H1 (cell line): ENCODE measurements around the gene SLC8A1.

Experiments
- BACH1 ChIP-seq: IDR thresholded peaks from 2 replicates; pipeline ENCODE4 v1.6.1; 2012; ENCODE audit warnings: low read length, improper control_type of control experiment
- CHD7 ChIP-seq: fragments of 300-600 bp; sonication (generic); IDR thresholded peaks from 2 replicates; pipeline ENCODE4 v1.7.1; 2012; ENCODE audit warnings: low read length, moderate library complexity, mild to moderate bottlenecking, inconsistent platforms; ENCODE audit not compliant: insufficient replicate concordance
- CTCF ChIP-seq, 3 experiments: IDR thresholded peaks; 1 replicate in 2 of 3; 2 replicates in 1 of 3; pipeline versions ENCODE4 v1.5.1 to v1.6.1; 2011; ENCODE audit warnings: low read length in 3 of 3, mild to moderate bottlenecking in 3 of 3, inconsistent platforms in 2 of 3, low read depth in 1 of 3, moderate library complexity in 1 of 3; ENCODE audit not compliant: insufficient read depth in 1 of 3; ENCODE audit errors: control extremely low read depth in 1 of 3
- MAFK ChIP-seq: IDR thresholded peaks from 2 replicates; pipeline ENCODE4 v1.6.1; 2012; ENCODE audit warnings: low read depth, mild to moderate bottlenecking, improper control_type of control experiment, low read length
- NRF1 ChIP-seq: IDR thresholded peaks from 2 replicates; pipeline ENCODE4 v1.6.1; 2011; ENCODE audit warnings: mild to moderate bottlenecking, low read depth, low read length, improper control_type of control experiment
- POLR2A ChIP-seq, 2 experiments: IDR thresholded peaks; 1 replicate in 1 of 2; 2 replicates in 1 of 2; pipeline ENCODE4 v1.6.1; 2011; ENCODE audit warnings: low read depth in 2 of 2, low read length in 2 of 2, mild to moderate bottlenecking in 2 of 2; ENCODE audit errors: control extremely low read depth in 1 of 2
- POLR2AphosphoS5 ChIP-seq: IDR thresholded peaks from 2 replicates; pipeline ENCODE4 v1.6.1; 2011; ENCODE audit warnings: low read depth, low read length
- TAF1 ChIP-seq: IDR thresholded peaks from 2 replicates; pipeline ENCODE4 v1.6.1; 2011; ENCODE audit warnings: mild to moderate bottlenecking, low read depth, low read length

- TF ChIP-seq MAFK = no peak
- no peak for TF ChIP-seq CTCF (IDR thresholded peaks at IDR 0.05; ENCODE audit: control extremely low read depth in 1 of 3, insufficient read depth in 1 of 3, low read depth in 1 of 3, low read length in 3 of 3)
- no peak for TF ChIP-seq POLR2AphosphoS5
- no peak for TF ChIP-seq BACH1
- no peak for TF ChIP-seq POLR2A (IDR thresholded peaks at IDR 0.05; ENCODE audit: control extremely low read depth in 1 of 2, low read depth in 2 of 2, low read length in 2 of 2)
- no peak for TF ChIP-seq TAF1
- no peak for TF ChIP-seq NRF1
- TF ChIP-seq CHD7 = no peak
Measured at GRCh38 chr2:40416486-40416885, 35.4 kb downstream of the SLC8A1 start.
